Measurements from ENCODE around the gene RAD52.

RAD52 gene

GRCh38 chr12:912466-913235 lies 36.8 kb downstream of the RAD52 start:
- DNase-seq, result no peak

GRCh38 chr12:911191-911826 lies 38.2 kb downstream of the RAD52 start:
- DNase-seq, result peak; percentile 54 to 60

GRCh38 chr12:910416-910815 lies 39.1 kb downstream of the RAD52 start:
- no peak for DNase-seq

GRCh38 chr12:909861-910260 lies 39.6 kb downstream of the RAD52 start:
- DNase-seq, result no peak

- peak in 1 of 2 donors; percentile 8 for DNase-seq
Observed at GRCh38 chr12:907413-908185, 41.9 kb downstream of the RAD52 start.

GRCh38 chr12:906062-906585 lies 43.4 kb downstream of the RAD52 start:
- peak in 1 of 2 donors; percentile 4 for DNase-seq

- peak; percentile 74 to 75 for DNase-seq
Observed at GRCh38 chr12:905261-906031, 44.0 kb downstream of the RAD52 start.

GRCh38 chr12:904010-904414 lies 45.5 kb downstream of the RAD52 start:
- DNase-seq, result peak; percentile 21 to 23

GRCh38 chr12:903055-903454 lies 46.4 kb downstream of the RAD52 start:
- DNase-seq, result no peak

GRCh38 chr12:902581-902980 lies 46.9 kb downstream of the RAD52 start:
- no peak for DNase-seq

GRCh38 chr12:897386-897785 lies 52.1 kb downstream of the RAD52 start:
- no peak for DNase-seq

- no peak for DNase-seq
Observed at GRCh38 chr12:896031-896430, 53.5 kb downstream of the RAD52 start.

- DNase-seq, result no peak
Observed at GRCh38 chr12:894226-894625, 55.3 kb downstream of the RAD52 start.

GRCh38 chr12:886206-886605 lies 63.3 kb downstream of the RAD52 start:
- DNase-seq, result no peak

GRCh38 chr12:885701-886100 lies 63.8 kb downstream of the RAD52 start:
- DNase-seq, result no peak

- no peak for DNase-seq
Observed at GRCh38 chr12:884746-885414, 64.6 kb downstream of the RAD52 start.

GRCh38 chr12:880656-881055 lies 68.8 kb downstream of the RAD52 start:
- no peak for DNase-seq

- DNase-seq, result no peak
Observed at GRCh38 chr12:879641-880040, 69.9 kb downstream of the RAD52 start.

GRCh38 chr12:873954-874353 lies 75.5 kb downstream of the RAD52 start:
- no peak for DNase-seq

- DNase-seq, result no peak
Observed at GRCh38 chr12:870378-870777, 79.1 kb downstream of the RAD52 start.

GRCh38 chr12:868722-869121 lies 80.8 kb downstream of the RAD52 start:
- DNase-seq, result no peak

- DNase-seq, result no peak
Observed at GRCh38 chr12:867905-868304, 81.6 kb downstream of the RAD52 start.
